CD4-positive, alpha-beta T cell treated with Interleukin-1 beta for 1 hour (primary cell): ENCODE data around the gene ZNF407.
A peak's percentile ranks its signal among the peaks of the same experiment; 100 is the strongest.

Source experiments
- DNase-seq, 2 donors: peaks; one replicate each; pipeline ENCODE4 v3.0.0-alpha.2; 2020 to 2022

The ZNF407 gene

DNA sequence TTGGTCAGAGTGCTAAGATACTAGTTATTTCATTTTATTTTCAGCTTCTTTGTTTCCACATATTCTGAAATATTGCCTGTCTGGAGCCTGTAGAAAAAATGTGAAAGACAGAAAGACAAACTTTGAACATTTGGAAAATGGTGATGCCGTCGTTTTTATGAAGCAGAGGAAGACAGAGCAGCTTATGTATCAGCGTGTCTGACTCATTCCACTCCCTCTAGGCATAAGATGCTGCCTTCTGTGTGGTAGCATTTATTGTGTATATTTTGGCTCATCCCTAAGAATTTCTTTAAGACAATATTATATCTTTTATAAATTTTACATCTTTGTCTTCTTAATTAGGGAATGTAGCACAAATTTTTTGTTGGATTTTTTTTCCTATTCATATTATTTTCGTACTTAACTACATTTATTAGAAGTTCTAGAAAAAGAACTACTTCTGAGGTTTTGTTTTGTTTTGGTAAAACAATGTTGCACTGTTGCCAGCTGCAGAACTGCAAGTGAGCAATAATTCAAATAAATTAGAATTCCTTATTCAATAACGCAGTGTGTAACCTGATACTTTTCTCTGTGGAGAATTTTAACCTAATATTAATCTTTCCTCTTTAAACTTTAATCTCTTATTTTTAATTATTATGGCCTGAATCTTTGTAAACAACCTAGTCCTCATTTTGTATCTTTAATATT lies 300.4 kb downstream of the ZNF407 start:
- DNase-seq, result no peak

GRCh38 chr18:74898965-74899364 lies 301.3 kb downstream of the ZNF407 start:
- DNase-seq, result no peak

DNA sequence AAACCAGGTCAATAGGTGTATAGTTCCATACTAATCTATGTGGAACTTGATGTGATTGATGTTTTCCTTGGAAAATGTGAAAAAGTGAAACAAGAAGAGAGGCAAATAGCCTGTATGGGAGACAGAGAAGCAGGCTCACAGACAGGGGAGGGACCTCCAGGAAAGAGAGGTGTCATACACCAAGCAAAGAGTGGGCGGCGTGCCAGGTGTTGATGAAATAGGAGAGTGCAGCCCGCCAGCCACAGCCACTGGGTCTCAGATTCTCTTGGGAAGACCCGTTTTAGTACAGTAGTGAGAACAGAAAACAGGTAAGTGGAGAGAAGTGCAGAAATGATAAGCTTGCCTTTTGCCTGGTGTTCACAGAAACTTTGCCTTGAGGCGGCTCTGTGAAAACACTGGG lies 301.9 kb downstream of the ZNF407 start:
- no peak for DNase-seq

- peak in 1 of 2 donors; percentile 6 for DNase-seq
These were observed 303.9 kb downstream of the ZNF407 start for GRCh38 chr18:74901362-74902146.

DNA sequence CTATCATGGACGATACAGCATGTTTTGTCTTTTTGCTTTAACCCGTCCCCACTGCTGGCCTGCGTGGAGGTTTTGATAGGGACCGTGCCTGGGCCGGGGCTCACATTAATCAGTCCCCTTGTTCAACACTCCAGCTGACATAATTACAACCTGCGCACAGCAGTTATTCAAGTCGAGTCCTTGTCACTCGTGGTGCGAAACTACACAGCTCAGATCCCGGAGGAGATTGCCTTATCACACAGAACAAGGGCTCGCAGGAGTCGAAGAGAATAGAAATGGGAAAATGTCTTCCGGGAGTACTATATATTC lies 304.4 kb downstream of the ZNF407 start:
- no peak for DNase-seq

DNA sequence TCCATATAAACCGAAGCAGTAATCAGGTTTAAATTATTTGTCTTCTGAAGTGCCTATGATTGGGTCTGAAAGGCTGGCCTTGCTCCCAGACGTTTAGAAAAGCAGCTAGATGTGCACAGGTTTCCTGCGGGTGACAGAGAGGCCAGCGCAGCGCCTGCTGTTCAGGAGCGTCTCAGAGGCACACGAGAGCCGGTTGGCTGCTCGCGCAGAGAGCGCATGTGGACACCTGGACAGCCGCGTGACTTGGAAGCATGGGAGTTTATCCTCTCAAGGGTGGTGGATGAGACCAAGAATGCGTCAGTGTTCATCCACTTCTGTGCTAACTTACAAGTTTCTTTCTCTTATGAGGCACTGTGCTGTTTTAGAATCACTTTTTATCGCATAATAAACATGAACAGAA lies 307.6 kb downstream of the ZNF407 start:
- no peak for DNase-seq

GRCh38 chr18:74906184-74906583 lies 308.5 kb downstream of the ZNF407 start:
- DNase-seq, result no peak

DNA sequence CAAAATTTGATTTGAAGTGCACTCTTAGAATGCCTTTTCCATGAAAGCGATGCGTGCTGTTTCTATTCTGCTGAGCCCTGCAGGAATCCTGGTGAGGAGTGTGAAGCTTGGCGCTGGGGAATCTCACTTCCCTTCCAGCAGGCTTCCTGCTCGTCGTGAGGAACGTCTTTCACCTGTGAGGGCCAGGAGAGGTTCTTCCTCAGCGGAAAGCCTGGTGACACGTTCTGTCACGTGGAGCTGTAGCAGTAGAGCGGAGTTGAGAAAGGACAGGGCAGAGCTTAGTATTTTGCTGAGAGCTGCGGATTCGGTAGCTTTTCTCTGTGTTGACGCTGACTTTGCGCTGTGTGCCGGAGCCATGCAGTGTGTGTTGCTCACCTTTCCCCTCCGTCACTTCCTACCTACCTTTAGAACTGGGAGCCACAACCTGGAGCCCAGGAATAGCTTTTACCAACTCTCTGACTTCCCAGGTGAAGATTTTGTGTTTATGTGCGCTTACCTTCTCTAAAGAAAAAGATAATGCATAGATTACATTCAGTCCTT lies 316.5 kb downstream of the ZNF407 start:
- DNase-seq, result no peak

DNA sequence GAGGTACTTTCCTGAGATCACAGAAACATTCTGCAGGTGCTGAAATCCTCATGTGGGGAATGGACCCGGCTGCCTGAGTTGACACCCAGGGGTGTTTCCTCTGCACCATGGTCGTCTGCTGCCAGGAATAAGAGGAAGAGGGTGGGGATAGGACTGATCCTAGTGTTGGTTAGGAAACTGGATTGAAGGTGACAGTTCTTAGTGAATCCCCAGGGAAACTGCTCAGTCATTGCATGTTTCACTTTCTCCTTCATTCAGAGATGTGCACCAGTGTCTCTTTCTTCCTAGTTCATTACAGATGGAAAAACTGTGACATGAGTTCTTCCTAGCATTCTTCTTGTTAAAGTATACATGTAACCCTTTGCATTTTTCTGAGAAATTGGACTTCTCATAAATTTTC lies 317.0 kb downstream of the ZNF407 start:
- DNase-seq, result no peak

- DNase-seq, result no peak
These were observed 319.2 kb downstream of the ZNF407 start for GRCh38 chr18:74916773-74917393.

GRCh38 chr18:74918276-74918790 lies 320.7 kb downstream of the ZNF407 start:
- no peak for DNase-seq

- DNase-seq, result no peak
These were observed 323.6 kb downstream of the ZNF407 start for GRCh38 chr18:74921057-74921820.

DNA sequence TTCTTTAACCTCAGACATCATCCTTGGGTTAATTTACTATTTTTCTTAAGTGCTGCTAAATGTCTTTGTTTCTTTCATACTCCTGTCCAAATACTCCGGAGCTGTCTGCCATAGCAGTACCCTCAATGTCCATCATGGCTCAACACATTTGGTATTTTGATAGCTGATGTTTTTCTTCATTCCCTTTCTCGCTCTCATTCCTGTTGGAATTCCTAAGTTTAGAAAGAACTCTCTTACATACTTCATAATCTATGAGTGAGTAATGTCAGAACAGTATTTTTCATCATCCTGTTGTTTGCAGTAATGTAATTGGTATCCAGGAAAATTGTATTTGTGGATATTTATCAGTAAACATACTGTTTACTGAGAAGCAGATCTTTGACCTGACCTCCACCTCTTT lies 328.4 kb downstream of the ZNF407 start:
- no peak for DNase-seq

DNA sequence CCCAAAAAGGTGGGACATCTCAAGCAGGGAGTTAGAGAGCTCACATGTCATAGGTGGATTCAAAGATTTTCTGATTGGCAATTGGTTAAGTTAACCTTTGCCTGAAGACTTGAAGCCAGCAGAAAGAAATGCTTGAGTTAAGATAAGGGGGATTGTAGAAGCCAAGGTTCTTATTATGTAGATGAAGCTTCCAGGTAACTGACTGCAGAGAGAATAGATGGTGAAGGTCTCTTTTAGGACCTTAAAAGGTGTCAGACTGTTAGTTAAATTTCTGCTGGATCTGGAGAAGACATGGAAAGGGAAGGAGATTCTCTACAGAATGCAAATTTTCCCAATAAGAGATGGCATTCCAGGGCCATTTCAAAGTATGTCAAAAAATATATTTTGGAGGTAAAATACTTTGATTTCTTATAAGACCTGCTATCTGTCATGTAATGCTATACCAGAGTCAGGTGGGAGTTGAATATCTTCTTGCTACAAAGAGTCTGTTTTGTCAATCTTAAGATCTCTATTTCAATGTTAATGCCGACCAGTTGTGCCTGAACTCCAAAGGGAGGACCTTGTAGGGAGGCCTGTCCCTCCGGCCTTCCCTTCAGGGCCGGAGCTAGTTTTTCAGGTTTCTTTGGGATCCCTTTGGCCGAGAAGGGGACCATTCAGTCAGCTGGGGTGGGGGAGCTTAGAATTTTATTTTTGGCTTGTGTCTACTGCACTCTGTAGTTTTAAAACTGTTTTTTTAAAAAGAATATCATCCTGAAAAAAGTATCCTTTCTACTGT lies 330.7 kb downstream of the ZNF407 start:
- no peak for DNase-seq

- no peak for DNase-seq
These were observed 331.4 kb downstream of the ZNF407 start for GRCh38 chr18:74929110-74929509.

DNA sequence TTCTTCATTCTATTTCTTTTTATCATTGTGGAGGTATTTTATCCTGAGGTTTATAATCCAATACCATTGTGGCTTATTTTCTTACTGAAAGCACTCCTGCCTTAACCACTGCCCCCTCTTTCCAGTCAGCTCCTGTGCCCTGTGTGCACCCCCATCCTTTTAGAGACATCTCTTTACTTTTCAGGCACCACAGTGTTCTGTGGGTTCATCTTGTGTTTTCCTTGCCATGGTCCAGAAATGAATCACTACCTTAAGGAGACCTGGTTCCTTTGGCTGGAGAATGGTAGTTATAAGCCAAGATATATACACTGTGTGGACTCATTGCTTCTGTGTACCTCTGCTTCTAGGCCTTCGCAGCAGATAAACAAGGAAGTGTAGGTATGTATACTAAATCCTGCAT lies 332.9 kb downstream of the ZNF407 start:
- DNase-seq, result no peak

DNA sequence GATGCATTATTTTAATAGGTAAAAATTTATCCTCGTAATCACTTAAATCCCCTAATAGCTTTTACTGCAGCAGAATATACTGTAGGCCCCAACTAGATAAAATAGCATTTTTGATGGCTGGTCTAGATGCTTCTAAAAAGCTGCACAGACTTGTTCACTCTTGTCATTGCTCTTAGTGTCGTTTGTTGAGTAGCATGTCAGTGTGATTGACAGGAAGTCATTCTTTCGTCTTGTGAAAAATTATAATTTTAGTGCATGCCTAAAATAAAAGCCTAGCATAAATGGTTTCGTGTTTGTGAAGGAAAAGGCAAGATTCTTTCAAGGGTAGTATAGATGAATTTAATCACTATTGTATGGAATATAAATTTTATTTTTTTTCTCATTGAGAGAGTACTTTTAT lies 336.3 kb downstream of the ZNF407 start:
- DNase-seq, result no peak

DNA sequence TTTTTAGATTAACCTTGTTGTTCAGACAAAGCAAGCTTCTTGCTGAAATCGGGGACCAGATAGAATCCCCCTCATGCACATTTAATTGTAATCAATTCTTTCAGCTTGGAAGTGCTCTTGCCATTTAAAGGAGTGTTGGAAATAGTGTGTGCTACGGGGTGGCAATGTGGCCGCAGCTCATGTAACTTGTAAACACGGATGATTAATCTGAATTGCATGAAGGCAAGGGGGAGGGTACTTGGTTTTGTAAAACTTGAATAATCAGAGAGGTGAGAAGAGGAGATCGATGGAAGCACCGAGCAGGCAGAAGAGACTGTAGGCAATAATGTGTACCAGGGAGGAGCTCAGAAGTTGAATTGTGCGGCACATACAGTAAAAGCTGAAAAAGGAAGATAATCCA lies 337.8 kb downstream of the ZNF407 start:
- DNase-seq, result no peak

- no peak for DNase-seq
These were observed 338.7 kb downstream of the ZNF407 start for GRCh38 chr18:74936343-74936742.

- DNase-seq, result no peak
These were observed 339.6 kb downstream of the ZNF407 start for GRCh38 chr18:74937291-74937690.

DNA sequence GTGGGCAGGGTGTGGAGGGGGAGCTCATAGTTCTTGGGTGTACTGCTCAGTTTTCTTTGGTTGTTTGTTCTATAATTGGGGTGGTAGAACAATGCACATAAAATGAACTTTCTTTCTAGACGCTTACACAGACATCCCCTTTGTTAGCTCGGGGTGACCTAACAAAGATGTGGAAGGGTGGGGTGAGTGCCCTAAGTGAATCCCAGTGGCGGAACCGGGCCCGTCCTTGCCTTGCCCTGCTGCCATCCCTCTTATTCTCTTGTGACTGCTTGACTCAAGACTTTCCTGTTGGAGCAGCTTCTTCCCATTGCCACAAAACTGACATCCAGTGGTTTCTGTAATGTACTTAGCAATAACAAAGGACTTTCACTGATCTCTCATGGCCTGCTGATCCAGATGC lies 343.2 kb downstream of the ZNF407 start:
- DNase-seq, result no peak

GRCh38 chr18:74942319-74942910 lies 344.7 kb downstream of the ZNF407 start:
- DNase-seq, result peak in 1 of 2 donors; percentile 18
